ENCODE results near the gene KLRC1.
"Not testable (repeated sequence)": the region's sequence is repeated elsewhere in the genome, so short reads cannot be mapped to it uniquely, and the experiment has no call there.

DNA sequence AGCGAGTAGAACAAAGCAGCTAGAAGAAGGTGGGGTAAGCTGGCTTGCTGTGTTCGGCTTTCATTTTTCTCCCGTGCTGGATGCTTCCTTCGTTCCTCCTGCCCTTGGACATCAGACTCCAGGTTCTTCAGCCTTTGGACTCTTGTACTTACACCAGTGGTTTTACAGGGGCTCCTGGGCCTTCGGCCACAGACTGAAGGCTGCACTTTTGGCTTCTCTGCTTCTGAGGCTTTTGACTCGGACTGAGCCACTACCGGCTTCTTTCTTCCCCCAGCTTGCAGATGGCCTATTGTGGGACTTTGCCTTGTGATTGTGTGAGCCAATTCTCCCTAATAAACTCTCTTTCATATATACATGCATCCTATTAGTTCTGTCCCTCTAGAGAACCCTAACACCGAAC lies 27.2 kb downstream of the KLRC1 start:
- not testable (repeated sequence) for TF ChIP-seq POLR2A (IDR thresholded peaks at IDR 0.05)
- TF ChIP-seq, protein P1, sequence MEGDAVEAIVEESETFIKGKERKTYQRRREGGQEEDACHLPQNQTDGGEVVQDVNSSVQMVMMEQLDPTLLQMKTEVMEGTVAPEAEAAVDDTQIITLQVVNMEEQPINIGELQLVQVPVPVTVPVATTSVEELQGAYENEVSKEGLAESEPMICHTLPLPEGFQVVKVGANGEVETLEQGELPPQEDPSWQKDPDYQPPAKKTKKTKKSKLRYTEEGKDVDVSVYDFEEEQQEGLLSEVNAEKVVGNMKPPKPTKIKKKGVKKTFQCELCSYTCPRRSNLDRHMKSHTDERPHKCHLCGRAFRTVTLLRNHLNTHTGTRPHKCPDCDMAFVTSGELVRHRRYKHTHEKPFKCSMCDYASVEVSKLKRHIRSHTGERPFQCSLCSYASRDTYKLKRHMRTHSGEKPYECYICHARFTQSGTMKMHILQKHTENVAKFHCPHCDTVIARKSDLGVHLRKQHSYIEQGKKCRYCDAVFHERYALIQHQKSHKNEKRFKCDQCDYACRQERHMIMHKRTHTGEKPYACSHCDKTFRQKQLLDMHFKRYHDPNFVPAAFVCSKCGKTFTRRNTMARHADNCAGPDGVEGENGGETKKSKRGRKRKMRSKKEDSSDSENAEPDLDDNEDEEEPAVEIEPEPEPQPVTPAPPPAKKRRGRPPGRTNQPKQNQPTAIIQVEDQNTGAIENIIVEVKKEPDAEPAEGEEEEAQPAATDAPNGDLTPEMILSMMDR (IDR thresholded peaks at IDR 0.05) = not testable (repeated sequence)
